ENCODE results near the gene PRUNE1. TPM values are rescaled to one million over a fixed set of nuclear protein-coding genes. Genes with fewer than 3 reads are reported as not detected.
A peak's percentile ranks its signal among the peaks of the same experiment; 100 is the strongest.

The PRUNE1 gene
- total RNA-seq, 2 donors from 2014 or later: 18.0 to 20.7 TPM

GRCh38 chr1:150997126-150997872, 10.9 kb upstream of the PRUNE1 start:
- Mint-ChIP-seq H3K36me3 (peaks cover 6 to 8% of the 10 kb centered on the region in 2 donors), H3K9me3 (no peaks in the 10 kb centered on the region), H3K27ac (peak overlapping the region in 1 of 2 donors; percentile 15)
- DNase-seq (ENCODE audit: low spot score in 2 of 2) (no peak), ATAC-seq (no peak)

- no peaks in the 10 kb centered on the region for H3K9me3 Mint-ChIP-seq
- no peak for ATAC-seq
Observed at GRCh38 chr1:150997949-150998348, 10.3 kb upstream of the PRUNE1 start.

GRCh38 chr1:150999051-150999674, 9.1 kb upstream of the PRUNE1 start:
- DNase-seq (ENCODE audit: low spot score in 2 of 2): no peak
- H3K9me3 Mint-ChIP-seq: no peaks in the 10 kb centered on the region
- peak overlapping the region in 1 of 2 donors; percentile 60 for H3K27ac Mint-ChIP-seq

More at GRCh38 chr1:150997949-150998348, 10.3 kb upstream of the PRUNE1 start:
- no peak overlapping the region for H3K27ac Mint-ChIP-seq
- no peak for DNase-seq (ENCODE audit: low spot score in 2 of 2)
- peaks cover 6 to 8% of the 10 kb centered on the region in 2 donors for H3K36me3 Mint-ChIP-seq

GRCh38 chr1:150999926-151000325, 8.3 kb upstream of the PRUNE1 start:
- no peaks in the 10 kb centered on the region for H3K9me3 Mint-ChIP-seq
- peaks cover 6 to 8% of the 10 kb centered on the region in 2 donors for H3K36me3 Mint-ChIP-seq
- ATAC-seq (no peak), DNase-seq (ENCODE audit: low spot score in 2 of 2) (no peak)
- no peak overlapping the region for H3K27ac Mint-ChIP-seq

More at GRCh38 chr1:150999051-150999674, 9.1 kb upstream of the PRUNE1 start:
- H3K36me3 Mint-ChIP-seq: peaks cover 6 to 8% of the 10 kb centered on the region in 2 donors
- peak; percentile 58 to 76 for ATAC-seq

- DNase-seq (ENCODE audit: low spot score in 2 of 2): no peak
- no peak for ATAC-seq
- peak overlapping the region in 1 of 2 donors; percentile 65 for H3K27ac Mint-ChIP-seq
- no peaks in the 10 kb centered on the region for H3K9me3 Mint-ChIP-seq
- H3K36me3 Mint-ChIP-seq: peaks cover 6 to 10% of the 10 kb centered on the region in 2 donors
Observed at GRCh38 chr1:151000408-151000807, 7.8 kb upstream of the PRUNE1 start.

DNA sequence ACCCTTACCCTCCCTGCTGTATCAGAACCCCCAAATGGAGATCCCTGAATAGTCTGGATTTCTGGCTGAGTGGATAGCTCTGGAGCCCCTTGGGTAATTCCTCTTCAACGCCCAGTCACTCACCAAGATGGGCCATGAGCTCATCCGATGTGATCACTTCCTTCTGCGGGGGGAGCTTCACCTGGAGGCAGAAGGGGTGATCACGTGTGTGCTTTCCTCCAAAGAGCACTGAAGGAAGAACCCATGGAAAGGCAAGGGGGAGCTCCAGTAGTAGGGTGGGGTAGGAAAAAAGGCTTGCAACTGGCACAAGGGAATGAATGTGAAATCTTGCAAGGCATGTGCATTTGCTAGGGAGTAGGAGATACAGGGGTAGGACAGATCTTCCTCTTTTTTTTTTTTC, 6.6 kb upstream of the PRUNE1 start:
- no peak for ATAC-seq
- peak overlapping the region in 1 of 2 donors; percentile 93 for H3K27ac Mint-ChIP-seq
- no peaks in the 10 kb centered on the region for H3K9me3 Mint-ChIP-seq
- peaks cover 12 to 22% of the 10 kb centered on the region in 2 donors for H3K36me3 Mint-ChIP-seq
- no peak for DNase-seq (ENCODE audit: low spot score in 2 of 2)

DNA sequence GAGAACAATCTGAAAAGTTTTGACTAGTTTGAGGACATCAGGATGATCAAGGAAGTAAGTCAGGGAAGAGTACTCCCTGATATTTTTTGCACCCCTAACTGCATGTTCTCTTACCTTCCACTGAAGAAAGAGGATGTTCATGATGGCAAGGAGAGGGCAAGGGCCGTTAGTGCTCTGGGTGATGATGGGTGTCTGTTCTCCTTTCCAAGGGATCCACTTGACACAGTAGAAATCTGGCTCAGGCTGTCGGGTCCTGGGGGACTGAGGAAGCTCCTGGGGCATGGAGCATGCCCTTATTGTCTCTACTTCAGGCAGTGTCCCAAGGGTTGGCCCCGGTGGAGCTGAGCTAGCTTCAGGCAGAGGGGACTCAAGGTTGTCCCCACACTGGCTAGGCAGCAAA, 6.2 kb upstream of the PRUNE1 start:
- no peak for DNase-seq (ENCODE audit: low spot score in 2 of 2)
- H3K27ac Mint-ChIP-seq: peak overlapping the region; percentile 6 to 97
- H3K36me3 Mint-ChIP-seq: peaks cover 12 to 25% of the 10 kb centered on the region in 2 donors
- no peak for ATAC-seq
- H3K9me3 Mint-ChIP-seq: no peaks in the 10 kb centered on the region

- H3K36me3 Mint-ChIP-seq: peaks cover 12 to 25% of the 10 kb centered on the region in 2 donors
- H3K27ac Mint-ChIP-seq: peak overlapping the region; percentile 88 to 97
- DNase-seq (ENCODE audit: low spot score in 2 of 2) (no peak), ATAC-seq (no peak)
- no peaks in the 10 kb centered on the region for H3K9me3 Mint-ChIP-seq
Observed at GRCh38 chr1:151002611-151003010, 5.6 kb upstream of the PRUNE1 start.

- Mint-ChIP-seq H3K9me3 (no peaks in the 10 kb centered on the region), H3K27ac (peak overlapping the region; percentile 88 to 97), H3K36me3 (peaks cover 12 to 25% of the 10 kb centered on the region in 2 donors)
- no peak for ATAC-seq
- no peak for DNase-seq (ENCODE audit: low spot score in 2 of 2)
Observed at GRCh38 chr1:151003180-151003579, 5.1 kb upstream of the PRUNE1 start.

DNA sequence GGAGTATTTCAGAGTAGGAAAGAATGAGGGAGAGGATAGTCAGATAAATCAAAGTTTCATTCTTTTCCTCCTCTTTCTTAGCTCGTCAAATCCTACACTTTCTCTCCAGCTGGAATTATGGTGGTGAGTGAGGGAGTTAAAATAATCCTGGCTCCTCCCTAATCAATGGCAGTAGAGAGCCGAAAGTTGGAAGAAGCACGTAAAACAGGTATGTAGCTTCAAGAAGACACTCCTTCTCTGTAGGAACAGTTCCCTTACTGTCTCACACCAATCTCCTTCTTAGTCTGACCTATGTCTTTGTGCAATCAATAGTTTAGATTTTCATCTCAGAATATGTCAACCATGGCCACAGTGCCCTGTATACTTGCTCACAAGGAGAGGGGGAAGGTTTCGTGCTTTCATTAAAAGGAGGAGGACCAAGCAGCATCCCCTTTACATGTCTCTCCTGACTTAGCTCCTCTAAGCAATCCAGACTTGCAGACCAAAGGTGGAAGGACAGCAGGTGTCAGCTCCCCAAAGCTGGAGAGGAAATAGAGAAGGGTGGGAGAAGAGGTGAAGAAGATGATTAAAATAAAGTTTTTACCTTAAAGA, 2.4 kb upstream of the PRUNE1 start:
- DNase-seq (ENCODE audit: low spot score in 2 of 2): no peak
- Mint-ChIP-seq H3K27ac (peak overlapping the region; percentile 97 to 99), H3K9me3 (no peaks in the 10 kb centered on the region), H3K36me3 (peaks cover 16 to 30% of the 10 kb centered on the region in 2 donors)
- peak in 1 of 2 donors; percentile 1 for ATAC-seq

DNA sequence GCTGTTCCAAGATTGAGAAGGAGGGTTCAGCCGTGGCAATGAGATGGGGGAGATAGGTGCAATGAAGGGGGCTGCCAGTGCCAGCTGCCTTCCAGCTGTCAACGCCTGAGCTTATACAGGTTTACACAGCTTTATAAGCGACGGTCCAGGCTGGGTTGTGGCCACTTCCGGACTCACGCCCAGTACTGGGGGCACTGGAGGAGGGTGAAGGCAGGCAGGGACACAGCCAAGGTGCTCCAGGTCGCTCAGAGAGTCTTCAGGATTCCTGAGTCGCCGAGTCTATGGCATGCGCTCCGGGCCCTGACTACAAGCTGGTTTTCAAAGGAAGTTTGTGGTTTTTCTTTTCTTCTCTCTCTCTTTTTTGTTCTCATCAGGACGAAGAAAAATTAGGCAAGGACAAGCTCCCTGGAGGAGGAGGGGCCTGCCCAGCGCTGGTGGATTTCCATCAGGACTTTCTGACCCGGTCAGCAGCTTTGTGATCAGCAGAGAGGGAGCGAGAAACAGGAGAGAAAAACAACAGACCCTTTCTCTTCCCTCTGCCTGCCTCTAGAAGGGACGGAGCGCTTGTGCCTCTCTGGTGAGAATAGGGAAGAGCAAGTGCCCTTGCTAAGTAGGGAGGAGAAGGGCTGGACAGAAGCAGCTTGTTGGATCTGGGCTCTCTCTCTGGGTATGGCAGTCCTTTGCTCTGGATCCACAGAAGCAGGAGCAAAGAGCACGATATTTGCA, 1.8 kb upstream of the PRUNE1 start, which contains the start of gene MINDY1:
Gene MINDY1 (minus strand): TSS at position 576 of the 726 bp plus-strand sequence. CDS start 4,285 bp downstream, outside the sequence.
- Mint-ChIP-seq H3K36me3 (peaks cover 16 to 29% of the 10 kb centered on the region in 2 donors), H3K9me3 (no peaks in the 10 kb centered on the region), H3K27ac (peak within 1 kb of the TSS; percentile 97 to 99)
- peak; percentile 44 to 62 for DNase-seq (ENCODE audit: low spot score in 2 of 2)
- peak; percentile 41 to 43 for ATAC-seq

DNA sequence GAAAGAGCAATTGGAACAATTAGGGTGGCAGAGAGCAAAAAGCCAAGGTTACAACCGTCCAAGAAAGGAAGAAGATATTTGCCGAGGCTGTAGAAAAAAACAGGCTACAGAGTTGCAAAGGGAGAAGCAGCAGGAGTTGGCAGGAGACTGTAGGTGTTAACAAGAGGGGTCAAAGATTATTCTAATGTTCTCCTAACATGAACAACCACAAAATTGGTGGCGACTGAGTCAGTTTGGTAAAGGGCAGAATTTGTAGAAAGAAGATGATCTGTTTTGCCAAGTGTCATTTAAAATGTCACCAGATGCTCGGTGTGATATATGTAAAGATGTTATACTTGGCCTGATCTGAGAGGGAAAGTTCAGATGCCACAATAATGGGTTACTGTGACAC, 401 bp upstream of the PRUNE1 start:
- H3K36me3 Mint-ChIP-seq: peaks cover 10 to 21% of the 10 kb centered on the region in 2 donors
- H3K9me3 Mint-ChIP-seq: no peaks in the 10 kb centered on the region
- no peak for DNase-seq (ENCODE audit: low spot score in 2 of 2)
- ATAC-seq: no peak
- H3K27ac Mint-ChIP-seq: peak overlapping the region; percentile 97 to 99

- H3K36me3 Mint-ChIP-seq: peaks cover 10 to 21% of the 10 kb centered on the region in 2 donors
- H3K9me3 Mint-ChIP-seq: no peaks in the 10 kb centered on the region
- no peak for DNase-seq (ENCODE audit: low spot score in 2 of 2)
- ATAC-seq: peak in 1 of 2 donors; percentile 16
- H3K27ac Mint-ChIP-seq: peak overlapping the region; percentile 97
Observed at GRCh38 chr1:151009206-151009587, 948 bp downstream of the PRUNE1 start.

DNA sequence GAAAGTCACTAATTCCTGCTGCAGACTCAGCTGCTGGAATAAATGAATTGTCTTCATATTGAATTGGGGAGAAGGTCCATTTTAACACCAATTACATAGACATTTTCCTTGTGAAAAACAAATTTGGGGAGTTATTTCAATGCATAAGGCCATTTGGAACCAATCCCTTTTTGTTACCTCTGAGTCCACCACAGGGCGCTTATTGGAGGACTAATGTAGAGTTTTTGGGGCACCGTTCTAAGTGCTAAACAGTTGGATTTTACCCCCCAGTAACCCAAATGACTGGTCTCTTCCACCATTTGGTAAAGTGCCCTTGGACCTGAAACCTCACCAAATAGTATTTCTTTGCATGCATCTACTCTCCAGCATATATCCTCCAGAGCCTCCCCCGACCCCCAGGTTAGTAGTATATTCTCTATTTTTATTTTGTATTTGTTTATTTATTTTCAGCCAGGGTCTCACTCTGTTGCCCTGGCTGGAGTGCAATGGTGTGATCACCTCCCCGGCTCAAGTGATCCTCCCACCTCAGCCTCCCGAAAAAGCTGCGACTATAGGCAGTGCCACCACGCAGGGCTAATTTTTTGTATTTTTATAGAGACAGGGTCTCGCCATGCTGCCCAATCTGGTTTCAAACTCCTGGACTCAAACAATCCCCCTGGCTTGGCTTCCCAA, 1.6 kb downstream of the PRUNE1 start:
- Mint-ChIP-seq H3K9me3 (no peaks in the 10 kb centered on the region), H3K36me3 (peaks cover 10 to 21% of the 10 kb centered on the region in 2 donors), H3K27ac (peak overlapping the region; percentile 97)
- ATAC-seq: no peak
- no peak for DNase-seq (ENCODE audit: low spot score in 2 of 2)

- ATAC-seq (no peak), DNase-seq (ENCODE audit: low spot score in 2 of 2) (no peak)
- H3K27ac Mint-ChIP-seq: no peak overlapping the region
Observed at GRCh38 chr1:151010346-151010726, 2.1 kb downstream of the PRUNE1 start.

More at GRCh38 chr1:151010346-151010726, 2.1 kb downstream of the PRUNE1 start:
- Mint-ChIP-seq H3K36me3 (peaks cover 10 to 20% of the 10 kb centered on the region in 2 donors), H3K9me3 (no peaks in the 10 kb centered on the region)

All from activated naive CD4-positive, alpha-beta T cell treated with anti-CD3 and anti-CD28 coated beads, Interleukin-2, amount 50 U/mL, for 72 hours (primary cell).